ENCODE measurements around the gene MRPS34.

MRPS34 gene

GRCh38 chr16:1727651-1728624, 45.0 kb downstream of the MRPS34 start:
- DNase-seq (ENCODE audit: low spot score), result no peak

DNA sequence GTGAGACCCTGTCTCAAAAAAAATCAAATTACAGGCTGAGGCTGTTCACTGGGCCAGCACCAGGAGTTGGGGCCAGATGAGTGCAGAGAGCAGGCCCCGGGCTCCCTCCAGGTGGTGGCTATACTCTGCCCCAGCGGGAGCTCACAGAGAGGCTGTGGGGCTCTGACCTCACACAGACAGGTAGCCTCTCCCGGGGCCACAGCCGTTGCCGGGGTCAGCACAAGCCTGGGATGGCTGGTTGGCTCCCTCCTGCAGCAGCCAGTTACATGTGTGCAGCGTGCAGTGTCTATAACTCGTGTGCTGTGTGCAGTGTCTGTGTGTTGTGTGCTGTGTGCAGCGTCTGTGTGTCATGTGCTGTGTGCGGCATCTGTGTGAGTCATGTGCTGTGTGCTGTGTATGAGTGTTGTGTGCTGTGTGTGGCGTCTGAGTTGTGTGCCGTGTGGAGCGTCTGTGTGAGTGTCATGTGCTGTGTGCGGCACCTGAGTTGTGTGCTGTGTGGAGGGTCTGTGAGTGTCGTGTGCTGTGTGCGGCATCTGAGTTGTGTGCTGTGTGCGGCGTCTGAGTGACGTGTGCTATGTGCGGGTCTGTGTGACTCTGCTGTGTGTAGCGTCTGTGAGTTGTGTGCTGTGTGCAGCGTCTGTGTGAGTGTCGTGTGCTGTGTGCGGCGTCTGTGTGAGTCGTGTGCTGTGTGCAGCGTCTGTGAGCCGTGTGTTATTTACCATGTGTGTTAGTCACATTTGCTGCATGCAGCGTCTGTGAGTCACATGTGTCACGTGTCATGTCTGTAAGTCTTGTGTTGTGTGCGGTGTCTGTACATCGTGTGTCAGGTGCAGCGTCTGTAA, 46.1 kb downstream of the MRPS34 start:
- DNase-seq (ENCODE audit: low spot score), result no peak

DNA sequence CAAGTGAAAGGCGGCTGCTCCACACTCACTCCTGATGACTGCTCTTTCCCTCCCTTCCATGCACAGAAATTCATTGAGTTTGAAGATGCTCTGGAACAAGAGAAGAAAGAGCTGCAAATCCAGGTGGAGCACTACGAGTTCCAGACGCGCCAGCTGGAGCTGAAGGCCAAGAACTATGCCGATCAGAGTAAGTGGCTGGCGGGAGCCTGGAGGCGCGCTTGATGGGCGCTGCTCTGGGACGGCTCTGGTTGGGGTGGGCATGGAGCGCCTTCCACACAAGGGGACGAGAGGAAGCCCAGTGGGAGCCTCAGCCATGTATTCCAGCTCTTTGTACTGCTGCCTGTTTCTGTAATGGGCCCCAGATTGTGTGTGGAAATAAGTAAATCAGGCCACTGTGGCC, 48.4 kb downstream of the MRPS34 start:
- no peak for DNase-seq (ENCODE audit: low spot score)

- peak; percentile 45 for DNase-seq (ENCODE audit: low spot score)
Measured at GRCh38 chr16:1723450-1724147, 49.3 kb downstream of the MRPS34 start.

Measured in kidney capillary endothelial cell (primary cell).